ENCODE data around the gene POLR2I. TPM values are rescaled to one million over a fixed set of nuclear protein-coding genes. Genes with fewer than 3 reads are reported as not detected.

The POLR2I gene
- total RNA-seq = 74.5 TPM

DNA sequence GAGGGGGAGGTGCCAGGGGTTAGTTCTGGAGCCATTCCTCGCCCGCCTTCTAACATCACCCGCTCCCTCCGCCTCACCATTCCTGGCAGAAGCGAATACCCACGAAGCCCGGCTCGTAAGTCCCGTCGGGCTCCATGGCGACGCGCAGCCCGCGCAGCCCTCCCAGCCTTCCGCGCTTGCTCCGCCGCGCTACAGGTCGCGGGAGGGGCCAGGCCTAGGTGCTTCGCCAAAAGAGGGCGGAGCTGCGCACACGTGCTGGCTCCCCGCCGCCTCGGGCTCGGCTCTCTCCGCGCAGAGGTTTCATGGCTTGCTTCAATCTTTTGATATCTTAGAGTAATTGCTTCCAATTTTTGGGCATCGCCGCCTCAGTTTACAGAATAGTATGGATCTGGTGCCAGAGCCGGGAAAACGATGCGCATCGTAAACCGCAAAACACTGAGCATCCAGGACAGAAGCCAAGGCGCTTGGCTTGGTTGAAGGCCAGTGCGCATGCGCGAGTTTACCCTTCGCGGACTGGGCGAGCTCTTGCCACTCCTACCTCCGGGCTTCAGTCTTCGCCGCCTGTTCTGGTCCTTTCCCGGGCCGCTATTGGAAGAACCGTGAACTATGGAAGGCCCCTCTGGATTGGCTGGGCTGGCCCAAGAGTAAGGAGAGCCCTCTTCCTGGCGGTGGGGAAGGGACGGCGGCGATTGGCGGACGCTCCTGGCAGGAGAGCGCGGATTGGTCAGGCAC is at the start of gene POLR2I:
Gene POLR2I, minus strand, starts transcription at position 155 of the 732 bp plus-strand sequence. Its CDS starts 19 bp downstream, at position 136.
- peak; percentile 100 for DNase-seq (ENCODE audit: low spot score)

DNA sequence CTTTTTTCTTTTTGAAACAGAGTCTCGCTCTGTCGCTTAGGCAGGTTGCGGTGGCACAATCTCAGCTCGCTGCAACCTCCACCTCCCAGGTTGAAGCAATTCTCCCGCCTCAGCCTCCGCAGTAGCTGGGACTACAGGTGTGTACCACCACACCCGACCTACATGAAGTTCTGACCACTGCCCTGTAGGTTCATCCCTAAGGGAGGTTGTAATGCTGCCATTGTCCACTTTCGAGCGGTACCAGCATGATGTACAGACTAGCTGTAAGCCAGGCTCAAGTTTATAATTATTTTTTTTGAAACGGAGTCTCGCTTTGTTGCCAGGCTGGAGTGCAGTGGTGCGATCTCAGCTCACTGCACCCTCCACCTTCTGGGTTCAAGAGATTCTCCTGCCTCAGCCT is 49.1 kb upstream of the POLR2I start:
- no peak for DNase-seq (ENCODE audit: low spot score)

DNA sequence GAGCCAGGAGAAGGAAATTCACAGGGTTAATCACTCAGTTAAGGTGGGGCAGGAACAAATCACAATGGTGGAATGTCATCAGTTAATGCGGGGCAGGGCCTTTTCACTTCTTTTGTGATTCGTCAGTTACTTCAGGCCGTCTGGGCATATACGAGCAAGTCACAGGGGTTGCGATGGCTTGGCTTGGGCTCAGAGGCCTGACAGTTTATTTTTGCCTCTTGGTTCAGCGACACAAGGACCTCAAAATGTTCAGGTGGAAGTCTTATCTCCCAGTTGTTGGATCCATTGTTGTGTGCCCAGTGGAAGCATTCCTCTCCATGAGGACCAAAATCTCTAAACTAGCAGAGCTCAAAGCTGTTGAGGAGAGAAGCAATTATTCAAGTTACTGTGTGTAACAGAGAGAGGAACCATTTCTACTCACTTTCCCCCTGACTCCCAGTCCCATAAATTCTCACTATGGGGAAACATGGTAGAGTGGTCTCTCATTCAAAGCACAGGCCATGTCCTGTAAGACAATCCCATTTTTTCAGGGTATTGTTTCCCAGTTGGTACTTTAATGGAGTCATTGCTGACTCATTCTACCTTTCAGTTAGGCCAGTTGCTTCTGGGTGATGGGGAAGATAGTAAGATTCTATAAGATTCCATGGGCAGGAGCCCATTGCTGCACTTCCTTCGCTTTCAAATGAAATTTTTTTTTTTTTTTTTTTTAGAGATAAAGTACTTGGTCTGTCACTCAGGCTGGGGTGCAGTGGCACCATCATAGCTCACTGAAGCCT is 46.3 kb upstream of the POLR2I start:
- no peak for DNase-seq (ENCODE audit: low spot score)

GRCh38 chr19:36153126-36153525 is 38.5 kb upstream of the POLR2I start:
- no peak for DNase-seq (ENCODE audit: low spot score)

- DNase-seq (ENCODE audit: low spot score) = no peak
Measured at GRCh38 chr19:36152352-36153091, 37.8 kb upstream of the POLR2I start, which contains the start of gene COX7A1. COX7A1 (minus strand) TSS chr19:36152447; CDS start chr19:36152407, 40 bp downstream.

DNA sequence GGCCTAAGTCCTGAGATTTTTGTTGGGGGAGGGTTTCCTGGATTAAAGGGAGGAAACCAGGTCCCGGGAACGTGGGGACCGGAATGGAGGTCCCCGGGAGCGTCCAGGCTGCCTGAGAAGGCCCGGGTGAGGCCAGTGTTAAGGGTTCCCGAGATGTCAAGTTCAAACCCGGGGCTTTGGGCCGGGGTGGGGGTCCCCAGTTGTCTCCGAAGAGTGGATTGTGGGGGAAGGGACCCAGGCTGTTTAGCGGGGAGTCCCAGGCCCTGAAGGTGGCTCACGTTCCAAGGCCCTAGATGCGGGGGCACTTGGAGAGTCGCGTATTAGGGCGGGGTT is 37.3 kb upstream of the POLR2I start:
- no peak for DNase-seq (ENCODE audit: low spot score)

- no peak for DNase-seq (ENCODE audit: low spot score)
Measured at GRCh38 chr19:36151144-36152018, 36.7 kb upstream of the POLR2I start.

GRCh38 chr19:36150586-36150985 is 35.9 kb upstream of the POLR2I start:
- no peak for DNase-seq (ENCODE audit: low spot score)

- no peak for DNase-seq (ENCODE audit: low spot score)
Measured at GRCh38 chr19:36149673-36150406, 35.2 kb upstream of the POLR2I start.

DNA sequence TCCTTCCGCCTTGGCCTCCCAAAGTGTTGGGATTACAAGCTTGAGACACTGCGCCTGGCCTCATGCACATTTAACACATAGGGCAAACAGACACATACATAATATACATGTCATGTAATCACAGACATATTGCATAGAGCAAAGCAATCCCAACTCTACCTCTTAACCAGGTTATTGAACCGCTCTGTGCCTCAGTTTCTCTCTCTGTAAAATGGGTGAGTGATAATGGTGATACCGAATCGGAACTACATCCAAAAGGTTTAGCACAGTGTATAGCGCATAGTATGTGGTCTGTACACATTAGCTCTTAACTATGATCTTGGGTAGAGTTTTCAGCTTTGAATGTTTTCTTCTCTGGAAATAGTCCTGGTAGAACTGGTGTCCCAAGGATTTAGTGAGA is 29.9 kb upstream of the POLR2I start:
- DNase-seq (ENCODE audit: low spot score) = no peak

DNA sequence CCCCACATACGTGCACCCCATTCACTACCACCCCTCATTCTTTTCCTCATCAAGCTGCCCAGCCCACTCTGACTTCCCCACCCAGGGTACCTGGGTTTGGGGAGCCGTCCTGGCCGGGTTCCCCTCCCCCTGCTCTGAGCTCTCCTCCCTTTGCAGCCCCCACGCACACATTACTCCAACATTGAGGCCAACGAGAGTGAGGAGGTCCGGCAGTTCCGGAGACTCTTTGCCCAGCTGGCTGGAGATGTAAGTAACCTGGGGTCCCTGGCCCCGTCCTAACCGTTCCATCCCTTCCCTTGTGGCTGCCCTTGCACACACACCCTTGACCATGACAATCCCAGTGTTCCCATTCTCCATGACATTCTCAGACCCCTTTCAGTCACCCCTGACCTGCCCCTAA is 27.8 kb upstream of the POLR2I start:
- no peak for DNase-seq (ENCODE audit: low spot score)

DNA sequence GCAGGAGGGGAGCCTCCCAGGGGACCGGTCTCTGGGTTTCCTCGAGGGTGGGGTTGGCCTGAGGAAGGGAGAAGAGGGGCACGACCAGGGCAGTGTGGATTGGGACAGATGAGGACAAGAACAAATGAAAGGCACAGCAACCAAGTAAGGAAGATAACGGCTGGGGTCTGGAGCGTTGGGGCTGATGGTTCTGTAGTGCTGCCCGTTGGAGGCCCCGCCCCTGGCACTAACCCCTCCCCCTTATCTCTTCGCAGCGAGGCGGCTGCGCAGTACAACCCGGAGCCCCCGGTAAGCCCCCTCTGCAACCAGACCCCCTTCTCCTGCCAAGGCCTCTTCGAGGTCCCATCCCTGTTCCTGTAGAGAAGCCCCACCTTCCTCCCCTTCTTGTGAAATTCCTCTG is 27.4 kb upstream of the POLR2I start:
- DNase-seq (ENCODE audit: low spot score) = no peak

- DNase-seq (ENCODE audit: low spot score) = peak; percentile 88
Measured at GRCh38 chr19:36141039-36141927, 26.6 kb upstream of the POLR2I start.

- peak; percentile 32 for DNase-seq (ENCODE audit: low spot score)
Measured at GRCh38 chr19:36140304-36141038, 25.8 kb upstream of the POLR2I start.

DNA sequence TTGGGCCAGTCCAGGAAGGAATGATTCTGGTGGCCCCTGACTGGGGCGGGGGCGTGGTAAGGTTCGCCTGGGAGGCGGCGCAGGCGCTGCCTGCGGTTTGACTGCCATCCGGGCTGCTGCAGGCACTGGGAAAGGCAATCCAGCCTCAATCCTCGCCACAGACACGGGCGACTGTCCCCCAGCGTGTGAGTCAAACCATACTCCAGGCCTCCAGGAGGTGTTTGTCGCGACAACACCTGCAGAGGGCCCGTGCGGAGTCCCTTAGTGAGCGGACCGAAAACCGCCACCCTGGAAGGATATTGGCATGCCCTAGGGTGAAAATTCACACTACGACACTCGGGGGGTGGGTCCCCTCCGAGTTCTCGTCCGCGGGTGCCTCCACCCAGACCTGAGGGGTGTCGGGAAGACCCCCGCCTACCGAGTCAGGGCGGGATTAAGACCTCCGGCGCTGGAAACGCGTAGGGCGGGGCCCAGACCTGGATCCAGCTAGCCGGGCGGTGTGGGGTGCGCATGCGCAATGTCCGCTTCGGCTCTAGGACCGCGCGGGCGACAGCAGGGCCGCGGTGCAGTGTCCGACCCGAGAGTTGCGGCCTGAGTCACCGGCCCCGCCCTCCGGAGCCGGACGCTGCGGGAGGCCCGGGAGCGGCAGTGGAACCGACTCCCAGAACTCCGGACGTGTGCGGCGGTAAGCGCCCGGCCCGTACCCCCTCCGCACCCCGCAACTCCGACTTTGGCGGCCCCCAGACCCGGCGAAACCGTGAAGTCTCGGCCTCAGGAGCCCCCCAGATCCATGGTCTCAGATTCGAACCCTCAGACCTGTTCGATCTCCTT is 25.0 kb upstream of the POLR2I start, which contains the start of gene CAPNS1:
Gene CAPNS1, plus strand, starts transcription at position 594 of the 831 bp plus-strand sequence. CDS start 946 bp downstream, outside the sequence.
- DNase-seq (ENCODE audit: low spot score) = peak; percentile 98

- DNase-seq (ENCODE audit: low spot score) = no peak
Measured at GRCh38 chr19:36139120-36139472, 24.4 kb upstream of the POLR2I start.

GRCh38 chr19:36136964-36137686 is 22.4 kb upstream of the POLR2I start:
- peak; percentile 88 for DNase-seq (ENCODE audit: low spot score)
